Subcutaneous adipose tissue (tissue), 4 donors: Measurements from ENCODE around the gene GALNS. TPM values are rescaled to one million over a fixed set of nuclear protein-coding genes. Genes with fewer than 3 reads are reported as not detected.

Experiments used
- CTCF ChIP-seq: fragments of 450-650 bp; IDR thresholded peaks from one replicate; pipeline ENCODE4 v1.5.1; 2016; ENCODE audit warnings: low read depth, mild to moderate bottlenecking, control low read depth, antibody characterized with exemption, moderate library complexity
- total RNA-seq, 4 donors: library from RNA; depleted of rRNA; stranded (reverse); fragments of >200 nt; gene quantifications; one replicate each; pipeline ENCODE4 v1.1.0, GENCODE V29; 2016

Gene GALNS
- total RNA-seq, 4 donors from 2014 or later: 17.2 to 48.6 (median 18.2) TPM

GRCh38 chr16:88893127-88893968 lies 36.6 kb upstream of the GALNS start:
- TF ChIP-seq CTCF: no peak

GRCh38 chr16:88892065-88892464 lies 35.3 kb upstream of the GALNS start:
- TF ChIP-seq CTCF: no peak

GRCh38 chr16:88891083-88891482 lies 34.3 kb upstream of the GALNS start:
- TF ChIP-seq CTCF: no peak

- no peak for TF ChIP-seq CTCF
These were observed 32.0 kb upstream of the GALNS start for GRCh38 chr16:88888461-88889387.

- no peak for TF ChIP-seq CTCF
These were observed 31.3 kb upstream of the GALNS start for GRCh38 chr16:88888057-88888456.

GRCh38 chr16:88886845-88887521 lies 30.2 kb upstream of the GALNS start:
- no peak for TF ChIP-seq CTCF

GRCh38 chr16:88886420-88886844 lies 29.7 kb upstream of the GALNS start:
- TF ChIP-seq CTCF: no peak
